GM10266 (cell line): ENCODE measurements around the gene RICTOR.
A peak's percentile ranks its signal among the peaks of the same experiment; 100 is the strongest.

ENCODE experiments used
- DNase-seq: peaks from one replicate; pipeline ENCODE4 v3.0.0; 2012; ENCODE audit errors: extremely low spot score
- CTCF ChIP-seq: IDR thresholded peaks from 2 replicates; pipeline ENCODE4 v1.5.1; 2012; ENCODE audit warnings: mild to moderate bottlenecking, low read depth; ENCODE audit not compliant: control insufficient read depth, insufficient read depth; ENCODE audit errors: missing control alignments

RICTOR gene

GRCh38 chr5:39062530-39062929 lies 11.7 kb downstream of the RICTOR start:
- DNase-seq, result no peak

GRCh38 chr5:39062104-39062503 lies 12.1 kb downstream of the RICTOR start:
- no peak for TF ChIP-seq CTCF
- no peak for DNase-seq

More at GRCh38 chr5:39062530-39062929, 11.7 kb downstream of the RICTOR start:
- no peak for TF ChIP-seq CTCF

- no peak for TF ChIP-seq CTCF
These were observed 15.1 kb downstream of the RICTOR start for GRCh38 chr5:39059064-39059463.

GRCh38 chr5:39058178-39058921 lies 15.8 kb downstream of the RICTOR start:
- peak; percentile 22 for DNase-seq
- TF ChIP-seq CTCF, result no peak

More at GRCh38 chr5:39059064-39059463, 15.1 kb downstream of the RICTOR start:
- no peak for DNase-seq

GRCh38 chr5:39057734-39058133 lies 16.5 kb downstream of the RICTOR start:
- no peak for DNase-seq
- TF ChIP-seq CTCF, result no peak

- no peak for TF ChIP-seq CTCF
- DNase-seq, result no peak
These were observed 18.3 kb downstream of the RICTOR start for GRCh38 chr5:39055768-39056398.
